Large intestine (tissue), 3 donors: Measurements from ENCODE around the gene MCC. TPM values are rescaled to one million over a fixed set of nuclear protein-coding genes. Genes with fewer than 3 reads are reported as not detected.

Source experiments
- DNase-seq, 2 donors: peaks; one replicate each; pipeline versions ENCODE4 v3.0.0 to v3.0.0-alpha.2; 2013
- H3K27ac ChIP-seq: one replicate; pipeline ENCODE4 v1.5.1; 2013; ENCODE audit warnings: low read length
- H3K27me3 ChIP-seq: 2 replicates; pipeline ENCODE4 v1.6.1; 2013; ENCODE audit warnings: low read length; ENCODE audit not compliant: control insufficient read depth, insufficient read depth
- H3K36me3 ChIP-seq: 2 replicates; pipeline ENCODE4 v1.6.1; 2013; ENCODE audit warnings: low read length; ENCODE audit not compliant: control insufficient read depth, insufficient read depth
- H3K4me1 ChIP-seq: one replicate; pipeline ENCODE4 v1.6.1; 2013; ENCODE audit warnings: low read length; ENCODE audit not compliant: control insufficient read depth, insufficient read depth
- H3K4me3 ChIP-seq: one replicate; pipeline ENCODE4 v1.5.1; 2013; ENCODE audit warnings: low read length
- H3K9me3 ChIP-seq: one replicate; pipeline ENCODE4 v1.6.1; 2013; ENCODE audit warnings: mild to moderate bottlenecking, low read depth, low read length, moderate library complexity; ENCODE audit not compliant: control insufficient read depth
- WGBS: methylation state at CpG from one replicate; pipeline ENCODE4 v1.1.5; 2013; ENCODE audit warnings: low lambda C conversion rate; ENCODE audit not compliant: insufficient coverage; 5-methylcytosine and 5-hydroxymethylcytosine counted together
- polyA plus RNA-seq: library from polyadenylated mRNA; unstranded; fragments of 120-200 nt; gene quantifications from one replicate; pipeline ENCODE4 v1.2.1, GENCODE V29; 2013

The MCC gene
- polyA plus RNA-seq, 1 donor, result 5.2 TPM

DNA sequence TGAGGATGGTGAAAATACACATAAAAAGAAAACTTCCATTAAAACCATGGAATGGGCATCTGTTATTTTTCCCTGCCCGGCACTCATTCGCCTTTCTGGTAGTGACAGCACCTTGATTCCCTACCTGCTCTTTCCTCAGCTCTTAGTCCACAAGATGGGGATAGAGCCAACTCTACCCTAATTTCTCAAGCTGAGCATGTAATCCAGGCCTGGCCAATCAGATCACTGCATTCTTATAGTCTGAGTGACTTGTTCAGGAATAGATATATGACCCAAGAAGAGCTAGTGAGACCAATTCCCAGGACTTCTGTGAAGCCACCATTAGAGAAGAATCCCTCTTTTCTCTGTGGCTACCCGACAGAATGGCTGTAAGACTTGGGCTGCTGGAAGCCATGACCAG lies 111.6 kb downstream of the MCC start:
- H3K27me3 ChIP-seq, result no peaks in the 10 kb centered on the region
- H3K4me3 ChIP-seq, result no peak overlapping the region
- 100% methylated on average over 1 of the region's 3 CpGs for WGBS
- no peaks in the 10 kb centered on the region for H3K4me1 ChIP-seq
- no peak overlapping the region for H3K27ac ChIP-seq
- no peak for DNase-seq
- no peaks in the 10 kb centered on the region for H3K36me3 ChIP-seq
- H3K9me3 ChIP-seq, result no peaks in the 10 kb centered on the region

- H3K36me3 ChIP-seq, result no peaks in the 10 kb centered on the region
- H3K27me3 ChIP-seq, result no peaks in the 10 kb centered on the region
- no peak overlapping the region for H3K4me3 ChIP-seq
- no peaks in the 10 kb centered on the region for H3K4me1 ChIP-seq
- H3K9me3 ChIP-seq, result no peaks in the 10 kb centered on the region
- no CpG with 5 or more reads among the region's 3 CpGs for WGBS
- DNase-seq, result no peak
- no peak overlapping the region for H3K27ac ChIP-seq
Measured at GRCh38 chr5:113375480-113376060, 112.7 kb downstream of the MCC start.

DNA sequence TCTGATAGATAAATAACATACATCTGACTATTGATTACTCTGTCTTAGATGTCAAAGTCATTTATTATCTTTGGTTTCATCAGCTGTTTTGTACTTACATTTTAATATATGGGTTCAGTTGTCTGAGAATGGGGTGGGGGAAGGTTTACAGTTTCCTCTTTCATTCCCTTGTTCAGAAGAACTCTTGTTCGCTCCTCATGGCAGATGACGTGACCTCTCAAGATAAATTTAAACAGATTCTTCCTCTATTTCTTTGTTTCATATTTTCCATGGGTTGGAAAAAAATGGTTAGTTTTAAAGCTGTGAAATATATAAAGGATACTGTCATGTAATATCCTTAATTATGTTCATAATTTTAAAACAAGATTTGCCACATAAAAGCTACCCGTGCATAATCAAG lies 114.8 kb downstream of the MCC start:
- Histone ChIP-seq H3K27me3 (no peaks in the 10 kb centered on the region), H3K9me3 (no peaks in the 10 kb centered on the region), H3K4me1 (no peaks in the 10 kb centered on the region), H3K27ac (no peak overlapping the region), H3K36me3 (no peaks in the 10 kb centered on the region), H3K4me3 (no peak overlapping the region)
- WGBS, result 100% methylated on average over 2 of the region's 3 CpGs
- no peak for DNase-seq

DNA sequence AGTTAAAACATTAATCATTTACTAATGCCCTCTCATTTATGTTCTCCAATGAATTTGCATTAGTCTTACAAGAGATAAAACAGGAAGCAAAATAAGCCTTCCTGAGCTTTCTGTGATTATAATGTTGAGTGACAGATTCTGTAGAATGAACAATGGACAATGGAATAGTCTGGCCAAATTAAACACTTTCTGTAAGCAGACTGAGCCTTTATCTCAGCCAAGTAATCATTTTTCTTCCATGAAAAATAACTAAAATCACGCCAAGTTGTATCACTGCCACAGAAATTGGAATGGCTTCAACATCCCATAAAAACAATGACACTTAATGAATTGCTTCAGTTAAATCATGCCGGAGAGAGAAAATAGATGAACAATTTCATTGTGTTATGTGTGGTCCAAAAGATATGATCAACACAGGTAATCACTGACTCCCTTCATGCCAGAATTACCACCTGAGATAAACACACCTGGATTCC lies 116.5 kb downstream of the MCC start:
- H3K36me3 ChIP-seq, result no peaks in the 10 kb centered on the region
- no peak overlapping the region for H3K4me3 ChIP-seq
- H3K4me1 ChIP-seq, result no peaks in the 10 kb centered on the region
- WGBS, result 82% methylated on average over 2 of the region's 2 CpGs
- no peak overlapping the region for H3K27ac ChIP-seq
- H3K27me3 ChIP-seq, result no peaks in the 10 kb centered on the region
- no peak for DNase-seq
- no peaks in the 10 kb centered on the region for H3K9me3 ChIP-seq

DNA sequence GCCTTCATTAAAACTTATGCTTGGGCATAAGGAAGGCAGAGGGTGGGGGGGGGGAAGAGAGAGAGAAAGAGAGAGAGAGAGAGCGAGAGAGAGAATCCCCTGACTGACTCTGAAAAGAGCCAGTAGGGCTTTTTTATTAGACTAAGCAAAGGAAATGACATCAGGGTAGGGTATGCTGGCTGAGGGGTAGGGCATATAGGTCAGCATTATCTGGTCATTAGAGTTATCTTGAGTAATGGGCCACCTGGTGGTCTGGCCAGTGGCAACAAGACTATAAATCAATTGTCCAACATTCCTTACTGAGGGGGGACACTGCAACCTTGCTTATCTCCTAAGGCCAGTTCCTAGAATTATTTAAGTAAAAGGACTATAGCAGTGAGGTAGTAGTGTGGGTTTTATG lies 120.7 kb downstream of the MCC start:
- Histone ChIP-seq H3K27ac (no peak overlapping the region), H3K9me3 (peaks cover 2% of the 10 kb centered on the region), H3K4me1 (no peaks in the 10 kb centered on the region), H3K4me3 (no peak overlapping the region), H3K36me3 (no peaks in the 10 kb centered on the region), H3K27me3 (no peaks in the 10 kb centered on the region)
- no CpG with 5 or more reads among the region's 1 CpG for WGBS
- no peak for DNase-seq

GRCh38 chr5:113364466-113364865 lies 123.8 kb downstream of the MCC start:
- no peak for DNase-seq
- Histone ChIP-seq H3K36me3 (no peaks in the 10 kb centered on the region), H3K27me3 (no peaks in the 10 kb centered on the region), H3K9me3 (peaks cover 2% of the 10 kb centered on the region), H3K4me1 (no peaks in the 10 kb centered on the region), H3K27ac (no peak overlapping the region), H3K4me3 (no peak overlapping the region)
- WGBS, result no CpG with 5 or more reads among the region's 1 CpG

DNA sequence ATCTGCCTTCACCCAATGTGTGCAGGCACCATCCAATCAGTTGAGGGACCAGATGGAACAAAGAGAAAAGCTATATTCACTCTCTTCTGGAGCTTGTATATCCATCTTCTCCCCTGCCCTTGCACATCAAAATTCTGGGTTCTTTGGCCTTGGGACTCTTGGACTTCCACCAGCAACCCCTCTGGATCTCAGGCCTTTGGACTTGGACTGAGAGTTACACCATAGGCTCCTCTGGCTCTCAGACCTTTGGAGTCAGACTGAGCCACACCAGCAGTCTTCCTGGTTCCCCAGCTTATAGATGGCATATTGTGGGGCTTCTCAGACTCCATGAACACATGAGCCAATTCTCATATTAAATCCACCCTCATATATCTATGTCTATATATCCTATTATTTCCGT lies 126.6 kb downstream of the MCC start:
- WGBS, result 100% methylated on average over 1 of the region's 1 CpG
- no peaks in the 10 kb centered on the region for H3K36me3 ChIP-seq
- peaks cover 2% of the 10 kb centered on the region for H3K9me3 ChIP-seq
- H3K4me1 ChIP-seq, result no peaks in the 10 kb centered on the region
- H3K27ac ChIP-seq, result no peak overlapping the region
- H3K4me3 ChIP-seq, result no peak overlapping the region
- DNase-seq, result no peak
- H3K27me3 ChIP-seq, result no peaks in the 10 kb centered on the region

- Histone ChIP-seq H3K27ac (no peak overlapping the region), H3K27me3 (no peaks in the 10 kb centered on the region), H3K4me1 (no peaks in the 10 kb centered on the region)
Measured at GRCh38 chr5:113359419-113359818, 128.8 kb downstream of the MCC start.

GRCh38 chr5:113358696-113359095 lies 129.6 kb downstream of the MCC start:
- DNase-seq, result no peak
- H3K27me3 ChIP-seq, result no peaks in the 10 kb centered on the region
- H3K9me3 ChIP-seq, result no peaks in the 10 kb centered on the region
- no peak overlapping the region for H3K4me3 ChIP-seq
- WGBS, result no CpG with 5 or more reads among the region's 3 CpGs
- H3K27ac ChIP-seq, result no peak overlapping the region
- H3K4me1 ChIP-seq, result no peaks in the 10 kb centered on the region
- H3K36me3 ChIP-seq, result no peaks in the 10 kb centered on the region

More at GRCh38 chr5:113359419-113359818, 128.8 kb downstream of the MCC start:
- H3K36me3 ChIP-seq, result no peaks in the 10 kb centered on the region
- H3K4me3 ChIP-seq, result no peak overlapping the region
- H3K9me3 ChIP-seq, result no peaks in the 10 kb centered on the region
- DNase-seq, result no peak

DNA sequence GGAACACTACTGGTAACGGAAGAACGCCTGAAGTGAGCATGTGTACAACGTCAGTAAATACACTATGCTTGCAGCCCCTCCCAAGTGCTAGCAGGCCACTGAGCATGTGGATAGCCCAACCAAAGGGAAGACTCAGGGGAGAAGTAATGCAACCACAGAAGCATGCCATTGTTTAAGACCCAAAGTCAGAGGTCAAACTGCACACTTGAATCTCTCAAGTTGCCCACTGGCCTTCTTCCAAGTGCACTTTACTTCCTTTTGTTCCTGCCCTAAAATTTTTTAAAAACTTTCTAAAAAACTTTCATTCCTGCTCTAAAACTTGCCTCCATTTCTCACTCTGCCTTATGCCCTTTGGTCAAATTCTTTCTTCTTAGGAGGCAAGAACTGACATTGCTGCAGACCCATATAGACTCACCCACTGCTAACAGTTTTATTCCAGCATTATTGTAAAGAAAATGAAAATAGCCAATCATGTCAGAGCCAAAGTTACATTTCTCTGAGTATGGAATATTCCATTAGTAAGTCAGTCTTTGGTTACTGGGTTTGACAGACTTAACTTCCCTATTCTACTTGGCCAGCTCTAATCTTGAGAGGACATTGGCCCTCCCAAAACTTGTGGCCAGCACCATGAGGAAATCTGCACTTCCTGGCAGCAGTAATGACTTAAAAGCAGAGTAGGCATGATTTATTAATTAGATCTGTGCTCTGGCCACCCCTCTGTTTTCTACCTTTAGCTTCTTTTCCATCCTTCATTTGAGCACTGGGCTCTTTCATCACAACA lies 130.4 kb downstream of the MCC start:
- Histone ChIP-seq H3K9me3 (no peaks in the 10 kb centered on the region), H3K4me1 (no peaks in the 10 kb centered on the region), H3K27me3 (no peaks in the 10 kb centered on the region), H3K27ac (no peak overlapping the region), H3K4me3 (no peak overlapping the region), H3K36me3 (no peaks in the 10 kb centered on the region)
- DNase-seq, result no peak
- no CpG with 5 or more reads among the region's 3 CpGs for WGBS

- Histone ChIP-seq H3K4me1 (no peaks in the 10 kb centered on the region), H3K27ac (no peak overlapping the region), H3K27me3 (no peaks in the 10 kb centered on the region), H3K4me3 (no peak overlapping the region), H3K36me3 (no peaks in the 10 kb centered on the region), H3K9me3 (no peaks in the 10 kb centered on the region)
- WGBS, result no CpG with 5 or more reads among the region's 1 CpG
- no peak for DNase-seq
Measured at GRCh38 chr5:113356487-113356886, 131.8 kb downstream of the MCC start.
